GM19043 (cell line): Measurements from ENCODE around the gene ARHGAP31.
"Not testable (repeated sequence)": the region's sequence is repeated elsewhere in the genome, so short reads cannot be mapped to it uniquely, and the experiment has no call there.

Experiments
- ATAC-seq: cut with Tn5 transposase; IDR thresholded peaks from one replicate; pipeline ENCODE4 v1.9.1; 2021; ENCODE audit warnings: low read depth; ENCODE audit not compliant: unreplicated experiment

The ARHGAP31 gene

GRCh38 chr3:119293871-119294695 is at the start of gene ARHGAP31:
Gene ARHGAP31 (plus strand): TSS chr3:119294383. CDS start chr3:119294905, 522 bp downstream.
- ATAC-seq, result peak; percentile 50

- no peak for ATAC-seq
These were observed 48.4 kb upstream of the ARHGAP31 start for GRCh38 chr3:119245778-119246177.

GRCh38 chr3:119255214-119255613 is 39.0 kb upstream of the ARHGAP31 start:
- ATAC-seq, result no peak

GRCh38 chr3:119257111-119257510 is 37.1 kb upstream of the ARHGAP31 start:
- no peak for ATAC-seq

GRCh38 chr3:119257654-119258410 is 36.4 kb upstream of the ARHGAP31 start:
- ATAC-seq, result peak; percentile 46

- peak; percentile 93 for ATAC-seq
These were observed 35.3 kb upstream of the ARHGAP31 start for GRCh38 chr3:119258915-119259314.

GRCh38 chr3:119259821-119260220 is 34.4 kb upstream of the ARHGAP31 start:
- ATAC-seq, result no peak

GRCh38 chr3:119261055-119261454 is 33.1 kb upstream of the ARHGAP31 start:
- no peak for ATAC-seq

- ATAC-seq, result not testable (repeated sequence)
These were observed 24.0 kb upstream of the ARHGAP31 start for GRCh38 chr3:119270212-119270611.

GRCh38 chr3:119276680-119277079 is 17.5 kb upstream of the ARHGAP31 start:
- no peak for ATAC-seq

GRCh38 chr3:119279101-119279554 is 15.1 kb upstream of the ARHGAP31 start:
- no peak for ATAC-seq

GRCh38 chr3:119279584-119280243 is 14.5 kb upstream of the ARHGAP31 start:
- no peak for ATAC-seq

- ATAC-seq, result no peak
These were observed 5.3 kb upstream of the ARHGAP31 start for GRCh38 chr3:119288669-119289403.

- ATAC-seq, result no peak
These were observed 4.8 kb upstream of the ARHGAP31 start for GRCh38 chr3:119289404-119289770.

GRCh38 chr3:119290613-119291012 is 3.6 kb upstream of the ARHGAP31 start:
- no peak for ATAC-seq

GRCh38 chr3:119291062-119291700 is 3.0 kb upstream of the ARHGAP31 start:
- no peak for ATAC-seq

- ATAC-seq, result no peak
These were observed 1.5 kb upstream of the ARHGAP31 start for GRCh38 chr3:119292666-119293065.

- ATAC-seq, result no peak
These were observed 895 bp upstream of the ARHGAP31 start for GRCh38 chr3:119293105-119293870.
